Osteocyte (in vitro differentiated cells): ENCODE results near the gene RNF207. TPM values are rescaled to one million over a fixed set of nuclear protein-coding genes. Genes with fewer than 3 reads are reported as not detected.

Source experiments
- DNase-seq: peaks from one replicate; pipeline ENCODE4 v3.0.0; 2021; ENCODE audit warnings: mixed read lengths; ENCODE audit not compliant: unreplicated experiment; ENCODE audit errors: extremely low spot score
- H3K27ac Mint-ChIP-seq: one replicate; pipeline ENCODE4 v1.8.0; 2021; ENCODE audit warnings: mild to moderate bottlenecking, mixed read lengths; ENCODE audit not compliant: unreplicated experiment
- H3K27me3 Mint-ChIP-seq: one replicate; pipeline ENCODE4 v1.8.0; 2021; ENCODE audit warnings: mixed read lengths; ENCODE audit not compliant: unreplicated experiment
- H3K36me3 Mint-ChIP-seq: one replicate; pipeline ENCODE4 v1.8.0; 2021; ENCODE audit warnings: mixed read lengths; ENCODE audit not compliant: unreplicated experiment
- H3K4me1 Mint-ChIP-seq: one replicate; pipeline ENCODE4 v1.8.0; 2021; ENCODE audit warnings: mixed read lengths; ENCODE audit not compliant: unreplicated experiment
- H3K4me3 Mint-ChIP-seq: one replicate; pipeline ENCODE4 v1.8.0; 2021; ENCODE audit warnings: mild to moderate bottlenecking, moderate library complexity, mixed read lengths; ENCODE audit not compliant: unreplicated experiment
- H3K9me3 Mint-ChIP-seq: one replicate; pipeline ENCODE4 v1.8.0; 2021; ENCODE audit warnings: mixed read lengths; ENCODE audit not compliant: unreplicated experiment
- CTCF ChIP-seq: fragments of 200-600 bp; sonication (generic); IDR thresholded peaks from 2 replicates; pipeline ENCODE4 v1.5.0; 2021; ENCODE audit warnings: antibody characterized with exemption, mild to moderate bottlenecking, moderate library complexity
- total RNA-seq: library from RNA; stranded (reverse); gene quantifications from 2 replicates; pipeline ENCODE4 v1.2.1, GENCODE V29; 2021

Gene RNF207
- total RNA-seq, 1 donor from 2014 or later, result 12.4 TPM

- Mint-ChIP-seq H3K9me3 (no peaks in the 10 kb centered on the region), H3K4me1 (peaks cover 17% of the 10 kb centered on the region), H3K36me3 (peaks cover 12% of the 10 kb centered on the region), H3K27me3 (peaks cover 51% of the 10 kb centered on the region), H3K4me3 (peak within 1 kb of the TSS; percentile 55), H3K27ac (no peak within 1 kb of the TSS)
- peak; percentile 84 for DNase-seq
- TF ChIP-seq CTCF, result peak; percentile 32
Observed at GRCh38 chr1:6180268-6180706, 25.6 kb upstream of the RNF207 start, which contains the start of gene CHD5. Gene CHD5, minus strand, starts transcription at chr1:6180321. Its CDS starts 298 bp downstream, at chr1:6180023.

DNA sequence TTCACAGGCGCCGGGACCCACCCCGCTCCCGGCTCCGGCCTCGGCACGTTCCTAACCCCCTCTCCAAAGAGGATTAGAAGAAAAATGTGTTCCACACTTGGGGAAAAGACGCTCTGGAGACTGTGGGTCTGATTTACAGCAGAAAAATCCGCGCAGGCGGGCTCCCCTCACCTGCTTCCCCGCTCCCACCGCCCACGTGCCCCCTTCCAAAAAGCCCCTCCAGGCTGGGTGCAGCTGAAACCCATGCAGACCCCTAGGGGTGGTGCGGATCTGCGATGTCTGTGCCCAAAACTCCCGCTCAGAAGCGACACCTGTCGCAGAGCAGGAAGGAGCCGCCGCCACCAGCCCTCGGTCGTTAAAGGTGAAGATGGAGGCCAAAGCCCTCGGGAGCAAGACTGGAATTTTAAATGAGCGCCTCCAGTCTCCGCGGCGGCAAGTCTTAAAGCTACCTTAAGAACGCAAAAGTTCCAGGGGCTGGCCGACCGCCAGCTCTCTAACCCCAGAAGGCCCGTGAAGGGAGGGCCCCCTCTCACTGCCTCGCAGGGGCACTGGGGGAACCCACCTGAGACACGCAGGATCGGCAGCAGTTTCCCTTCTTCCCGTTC is 25.1 kb upstream of the RNF207 start:
- DNase-seq, result no peak
- Mint-ChIP-seq H3K9me3 (no peaks in the 10 kb centered on the region), H3K27ac (no peak overlapping the region), H3K27me3 (peaks cover 51% of the 10 kb centered on the region), H3K36me3 (peaks cover 14% of the 10 kb centered on the region), H3K4me3 (peak overlapping the region; percentile 55), H3K4me1 (peaks cover 18% of the 10 kb centered on the region)
- TF ChIP-seq CTCF, result no peak

DNA sequence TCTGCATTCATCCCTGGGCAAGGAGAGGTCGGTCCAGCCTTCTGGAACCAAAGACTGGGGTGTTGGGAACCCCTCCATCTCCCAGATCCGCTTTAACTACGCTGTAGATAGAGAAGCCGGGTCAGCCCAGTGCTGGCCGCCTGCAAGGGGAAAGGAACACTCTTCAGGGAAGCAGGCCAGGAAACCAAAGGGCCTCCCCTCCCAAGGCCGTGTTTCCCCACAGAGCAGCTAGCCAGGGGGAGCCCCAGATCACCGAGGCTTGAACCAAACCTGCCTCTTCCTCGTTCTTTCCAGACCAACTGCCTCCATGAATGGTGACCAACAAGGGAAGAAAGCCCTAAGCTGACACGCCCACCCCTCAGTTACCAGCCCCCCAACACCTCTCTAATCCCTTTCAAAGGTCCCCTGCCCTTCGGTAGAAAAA is 24.6 kb upstream of the RNF207 start:
- DNase-seq, result no peak
- Mint-ChIP-seq H3K27me3 (peaks cover 50% of the 10 kb centered on the region), H3K27ac (no peak overlapping the region), H3K4me3 (peak overlapping the region; percentile 55), H3K36me3 (peaks cover 18% of the 10 kb centered on the region), H3K9me3 (no peaks in the 10 kb centered on the region), H3K4me1 (peaks cover 22% of the 10 kb centered on the region)
- no peak for TF ChIP-seq CTCF

DNA sequence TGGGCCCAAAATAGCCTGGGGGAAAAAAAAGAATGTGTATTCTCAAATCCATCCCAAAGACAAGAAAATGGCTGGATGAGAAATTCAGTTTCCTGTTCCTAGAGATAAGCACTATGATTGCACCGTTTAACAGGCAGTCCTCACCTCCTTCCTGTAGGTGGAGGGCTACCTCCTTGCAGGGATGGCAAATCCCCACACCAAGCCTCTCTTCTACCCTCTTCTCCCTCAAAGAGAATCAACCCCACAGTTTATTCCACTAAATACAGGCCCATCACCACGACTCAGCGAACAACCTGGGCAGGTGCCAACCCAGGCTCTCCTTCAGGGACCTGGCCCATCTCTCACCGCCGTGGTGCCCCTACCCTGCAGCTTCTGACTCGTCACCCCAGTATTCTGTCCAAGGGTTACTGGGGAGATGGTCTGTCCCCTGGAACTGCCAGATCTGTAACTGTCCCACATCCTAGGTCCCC is 22.4 kb upstream of the RNF207 start:
- Mint-ChIP-seq H3K4me3 (no peak overlapping the region), H3K36me3 (peaks cover 26% of the 10 kb centered on the region), H3K27me3 (peaks cover 29% of the 10 kb centered on the region), H3K27ac (no peak overlapping the region), H3K4me1 (peaks cover 24% of the 10 kb centered on the region), H3K9me3 (no peaks in the 10 kb centered on the region)
- no peak for DNase-seq
- TF ChIP-seq CTCF, result no peak

- H3K4me1 Mint-ChIP-seq, result peaks cover 20% of the 10 kb centered on the region
- no peak for TF ChIP-seq CTCF
- DNase-seq, result no peak
- H3K9me3 Mint-ChIP-seq, result no peaks in the 10 kb centered on the region
- no peak overlapping the region for H3K27ac Mint-ChIP-seq
- peaks cover 30% of the 10 kb centered on the region for H3K36me3 Mint-ChIP-seq
- no peak overlapping the region for H3K4me3 Mint-ChIP-seq
- peaks cover 23% of the 10 kb centered on the region for H3K27me3 Mint-ChIP-seq
Observed at GRCh38 chr1:6184083-6184783, 21.7 kb upstream of the RNF207 start.
